Muscle of leg (tissue), 9 donors: ENCODE results near the gene C11orf16. TPM values are rescaled to one million over a fixed set of nuclear protein-coding genes. Genes with fewer than 3 reads are reported as not detected.

Experiments used
- polyA plus RNA-seq, 8 donors: library from polyadenylated mRNA; unstranded; fragments of 120-200 nt; gene quantifications; one replicate each; pipeline versions ENCODE4 v1.2.1 to v1.2.3, GENCODE V29; 2013; ENCODE audit warnings: inconsistent platforms in 1 of 8, low replicate concordance in 1 of 8; ENCODE audit not compliant: insufficient read length in 8 of 8, insufficient read depth in 1 of 8
- total RNA-seq: library from RNA; stranded (reverse); fragments of 120-200 nt; gene quantifications from one replicate; pipeline ENCODE4 v1.2.4, GENCODE V29; 2013

The C11orf16 gene
- total and polyA plus RNA-seq, 9 donors: 0.11 to 0.38 (median 0.13) TPM; not detected in 6

Other genes with a start within 250 kb of the C11orf16 start
- 18.2 TPM for gene AKIP1, start 21.8 kb downstream of the C11orf16 start, total RNA-seq
- 10 to 100 TPM; 23.1 to 30.3 (median 24.6) TPM for gene AKIP1, start 21.8 kb downstream of the C11orf16 start, polyA plus RNA-seq
- gene ASCL3, start 10.1 kb upstream of the C11orf16 start, total RNA-seq: not detected
- not detected for gene ASCL3, start 10.1 kb upstream of the C11orf16 start, polyA plus RNA-seq
- 25.2 TPM for gene TMEM9B, start 31.5 kb upstream of the C11orf16 start, total RNA-seq
- gene TMEM9B, start 31.5 kb upstream of the C11orf16 start, polyA plus RNA-seq: 10 to 100 TPM; 33.7 to 39.8 (median 36.3) TPM
- gene NRIP3, start 71.1 kb upstream of the C11orf16 start, total RNA-seq: 1.6 TPM
- 1 to 10 TPM in 3 of 8 donors, under 1 TPM in 5; 0.76 to 1.5 (median 0.99) TPM for gene NRIP3, start 71.1 kb upstream of the C11orf16 start, polyA plus RNA-seq
- gene SCUBE2, start 158.7 kb upstream of the C11orf16 start, total RNA-seq: 34.8 TPM
- gene SCUBE2, start 158.7 kb upstream of the C11orf16 start, polyA plus RNA-seq: 10 to 100 TPM; 22.8 to 52.9 (median 29.5) TPM